CD4-positive, alpha-beta T cell treated with Interleukin-1 beta for 1 hour (primary cell): ENCODE results near the gene C10orf53.

Experiments used
- DNase-seq, 2 donors: peaks; one replicate each; pipeline ENCODE4 v3.0.0-alpha.2; 2020 to 2022

The C10orf53 gene

GRCh38 chr10:49739426-49739825 lies 60.0 kb downstream of the C10orf53 start:
- no peak for DNase-seq

DNA sequence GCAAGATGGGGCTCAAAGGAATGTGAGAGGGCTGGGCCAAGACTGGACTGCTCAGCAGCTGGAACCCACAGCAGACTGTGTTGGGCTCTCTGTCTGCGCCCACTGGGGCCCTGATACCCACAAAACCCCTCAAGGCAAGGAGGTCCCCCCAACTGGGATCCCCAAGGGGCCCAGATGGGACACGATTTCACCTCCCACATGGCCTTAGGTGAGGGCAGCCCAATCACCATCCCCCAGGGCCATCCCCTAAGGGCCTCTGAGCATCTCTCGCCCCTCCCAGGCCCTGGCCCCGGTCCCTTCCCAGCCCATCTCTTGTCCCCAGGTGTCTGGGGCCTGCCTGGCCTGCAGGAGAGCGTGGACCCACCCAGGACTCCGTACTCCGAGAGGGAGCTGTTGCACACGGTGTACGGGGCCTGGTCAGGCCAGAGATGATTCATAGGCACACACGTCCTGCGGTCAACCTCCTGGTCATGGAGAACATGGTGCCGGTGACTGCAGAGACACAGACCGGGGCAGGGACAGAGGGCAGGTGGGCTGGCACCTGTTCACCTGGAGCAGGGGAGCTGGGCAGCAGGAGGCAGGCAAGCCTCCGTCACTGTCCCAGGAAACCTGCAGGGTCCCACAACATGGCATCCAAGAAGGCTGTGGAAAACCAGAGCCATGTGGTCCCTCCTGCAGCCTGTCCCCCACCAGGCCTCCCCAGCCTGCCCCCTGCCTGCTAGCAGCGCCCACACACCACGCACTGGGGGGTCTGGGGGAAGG lies 61.1 kb downstream of the C10orf53 start:
- no peak for DNase-seq

GRCh38 chr10:49741108-49741995 lies 61.9 kb downstream of the C10orf53 start:
- DNase-seq, result no peak

- DNase-seq, result no peak
These were observed 63.4 kb downstream of the C10orf53 start for GRCh38 chr10:49742683-49743463.

DNA sequence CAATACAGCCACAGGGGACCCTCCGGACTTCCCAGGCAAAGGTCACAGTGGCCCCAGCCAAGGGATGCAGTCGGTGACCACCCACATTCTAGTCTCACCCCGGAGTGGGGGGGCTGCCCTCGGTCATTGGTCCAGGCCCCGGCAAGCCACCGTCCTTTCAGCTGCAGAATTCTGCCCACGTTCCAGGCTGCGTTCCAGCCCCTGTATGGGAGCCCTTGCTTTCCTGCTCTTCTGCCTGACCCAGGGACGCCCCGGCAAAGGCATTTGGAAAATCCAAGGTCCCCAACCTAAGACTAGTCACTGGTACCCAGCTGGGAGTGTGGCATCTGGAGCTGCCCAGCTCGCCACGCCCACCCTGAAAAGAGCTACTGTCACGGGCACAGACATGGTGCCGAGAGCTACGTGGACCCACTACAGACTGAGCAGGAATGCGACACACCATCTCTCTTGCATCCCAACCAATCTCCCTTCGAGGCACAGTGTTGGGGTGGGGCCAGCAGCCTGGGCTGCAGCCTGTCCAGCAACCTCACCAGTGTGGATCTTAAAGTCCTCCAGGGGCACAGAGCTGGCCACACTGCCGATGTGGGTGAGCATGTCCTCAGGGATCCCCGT lies 64.1 kb downstream of the C10orf53 start:
- no peak for DNase-seq

- DNase-seq, result no peak
These were observed 64.7 kb downstream of the C10orf53 start for GRCh38 chr10:49744091-49744685.

DNA sequence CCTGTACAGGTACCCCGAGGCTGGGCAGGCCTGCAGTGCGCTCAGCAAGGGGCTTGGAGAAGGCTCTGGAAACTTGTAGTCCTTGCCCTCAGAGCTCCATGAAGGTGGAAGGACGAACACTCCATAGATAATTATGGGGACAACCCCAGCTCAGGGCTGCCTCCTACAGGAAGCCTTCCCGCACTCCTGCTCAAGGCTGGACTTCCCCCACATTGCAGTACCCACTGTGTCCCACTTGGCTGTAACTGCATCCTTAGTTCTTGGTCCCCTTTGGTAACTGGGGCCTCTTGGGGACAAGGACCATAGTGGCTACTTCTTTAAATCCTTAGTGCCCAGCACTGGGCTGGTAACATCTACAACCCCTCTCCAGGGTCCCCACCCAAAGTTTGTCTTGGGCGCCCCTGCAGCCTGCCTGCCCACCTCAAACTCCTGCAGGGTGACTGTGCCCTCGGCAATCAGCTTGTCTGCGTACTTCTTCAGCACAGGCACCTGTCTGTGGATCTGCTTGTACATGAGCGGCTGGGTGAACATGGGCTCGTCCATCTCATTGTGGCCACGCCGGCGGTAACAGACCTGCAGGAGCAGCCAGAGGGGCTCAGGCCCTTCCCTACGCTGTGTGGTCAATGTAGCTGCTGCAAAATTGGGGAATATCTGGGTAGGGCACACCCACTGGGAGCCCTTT lies 65.6 kb downstream of the C10orf53 start:
- DNase-seq, result no peak

DNA sequence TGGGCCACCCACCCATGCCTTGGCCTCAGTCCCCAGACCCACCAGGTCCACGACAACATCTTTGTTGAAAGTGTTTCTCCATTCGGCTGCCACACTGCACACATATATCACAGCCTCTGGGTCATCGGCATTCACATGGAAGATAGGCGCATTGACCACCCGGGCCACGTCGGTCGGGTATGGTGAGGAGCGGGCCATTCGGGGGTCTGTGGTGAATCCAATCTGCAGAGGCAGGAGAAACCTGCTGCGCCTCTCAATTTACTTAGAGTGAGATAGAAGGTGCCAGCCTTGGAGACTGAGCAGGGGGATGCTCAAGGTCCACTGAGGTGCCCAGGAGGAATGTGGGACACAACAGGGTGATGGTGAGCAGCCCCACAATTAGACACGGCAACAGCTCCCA lies 66.3 kb downstream of the C10orf53 start:
- no peak for DNase-seq

GRCh38 chr10:49746626-49747302 lies 67.3 kb downstream of the C10orf53 start:
- DNase-seq, result no peak
